Stimulated activated CD8-positive, alpha-beta memory T cell treated with anti-CD3 and anti-CD28 coated beads, Interleukin-7, amount 100 ng/mL, for 24 hours (primary cell): ENCODE results near the gene TPPP2.

Source experiments
- DNase-seq: peaks from one replicate; pipeline ENCODE4 v3.0.0-alpha.2; 2020; ENCODE audit warnings: low read depth

Gene TPPP2

DNA sequence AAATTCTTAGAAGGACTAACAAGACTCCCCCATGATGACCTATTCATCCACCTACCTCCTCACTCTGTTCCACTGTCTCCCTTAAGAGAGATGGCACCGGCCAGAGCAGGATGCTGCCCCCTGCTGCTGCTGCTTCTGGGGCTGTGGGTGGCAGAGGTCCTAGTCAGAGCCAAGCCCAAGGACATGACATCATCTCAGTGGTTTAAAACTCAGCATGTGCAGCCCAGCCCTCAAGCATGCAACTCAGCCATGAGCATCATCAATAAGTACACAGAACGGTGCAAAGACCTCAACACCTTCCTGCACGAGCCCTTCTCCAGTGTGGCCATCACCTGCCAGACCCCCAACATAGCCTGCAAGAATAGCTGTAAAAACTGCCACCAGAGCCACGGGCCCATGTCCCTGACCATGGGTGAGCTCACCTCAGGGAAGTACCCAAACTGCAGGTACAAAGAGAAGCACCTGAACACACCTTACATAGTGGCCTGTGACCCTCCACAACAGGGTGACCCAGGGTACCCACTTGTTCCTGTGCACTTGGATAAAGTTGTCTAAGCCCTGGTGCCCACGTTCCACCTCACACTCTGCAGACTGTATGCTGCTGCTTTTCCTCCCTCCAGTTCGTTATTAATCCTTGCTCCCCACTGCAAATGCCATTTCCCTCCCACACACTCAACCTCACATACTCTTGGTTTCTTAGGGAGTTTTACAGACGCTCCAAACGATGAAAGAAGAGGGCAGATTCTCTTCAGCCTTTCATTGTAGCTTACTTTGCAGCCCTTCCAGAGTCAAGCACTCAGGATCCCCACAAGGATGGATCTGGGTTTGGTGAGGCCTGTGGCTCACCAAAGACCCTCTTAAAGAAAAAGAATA, 28.0 kb downstream of the TPPP2 start, which contains the start of gene RNASE8:
Gene RNASE8, plus strand, starts transcription at position 20 of the 873 bp plus-strand sequence. Its CDS starts 71 bp downstream, at position 91.
- DNase-seq: no peak

DNA sequence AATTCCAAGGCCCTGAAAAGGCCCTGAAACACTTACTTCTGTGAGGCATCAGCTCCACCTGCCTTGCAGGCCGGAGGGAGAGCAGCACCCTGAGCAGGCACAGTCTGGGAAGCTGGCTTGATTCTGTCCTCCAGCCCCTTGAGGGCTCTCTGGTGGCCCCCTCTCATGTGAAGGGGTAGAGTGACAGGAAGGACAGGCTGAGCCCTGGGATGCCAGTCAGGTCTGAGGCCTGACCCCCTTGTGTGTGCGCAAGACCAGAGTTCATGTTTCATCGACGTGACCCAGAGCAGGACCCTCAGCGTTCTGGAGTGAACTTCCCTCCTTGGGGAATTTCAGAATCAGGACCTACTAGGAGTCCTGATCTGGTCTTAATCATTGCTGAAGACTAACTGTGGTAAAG, 28.9 kb downstream of the TPPP2 start:
- no peak for DNase-seq

DNA sequence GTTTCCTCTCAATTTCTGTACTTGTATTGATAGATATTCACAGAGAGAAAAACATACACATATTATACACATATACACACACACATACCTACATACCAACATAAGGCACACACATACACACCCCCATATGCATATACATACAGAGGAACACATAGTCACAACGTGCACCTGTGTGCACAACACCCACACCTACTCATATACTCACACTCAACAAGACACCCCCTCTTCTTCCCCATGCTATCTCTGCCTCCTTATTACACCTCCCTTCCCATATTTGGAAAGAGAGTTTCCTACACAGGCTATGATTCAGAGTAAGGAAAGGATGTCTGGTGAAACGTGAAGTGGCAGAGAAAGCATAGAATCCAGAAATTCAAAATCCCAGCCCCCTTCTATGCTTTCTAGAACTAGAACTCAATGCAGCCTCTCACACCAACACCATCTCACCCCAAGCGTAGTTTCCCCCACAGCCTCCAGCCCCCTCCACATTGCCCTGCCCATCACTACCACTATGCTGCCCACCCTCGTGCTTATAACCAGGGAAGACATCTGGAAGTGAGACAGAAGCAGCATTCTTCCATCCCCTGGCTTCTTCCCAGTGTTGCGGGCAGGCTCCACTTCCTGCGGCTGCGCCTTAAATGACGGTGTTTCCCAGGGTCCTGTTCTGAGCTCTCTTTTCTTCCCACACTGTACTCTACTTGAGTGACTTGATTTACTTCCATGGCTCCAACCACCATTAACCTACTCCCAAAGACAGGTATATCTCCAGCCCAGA, 30.0 kb downstream of the TPPP2 start:
- DNase-seq: no peak

DNA sequence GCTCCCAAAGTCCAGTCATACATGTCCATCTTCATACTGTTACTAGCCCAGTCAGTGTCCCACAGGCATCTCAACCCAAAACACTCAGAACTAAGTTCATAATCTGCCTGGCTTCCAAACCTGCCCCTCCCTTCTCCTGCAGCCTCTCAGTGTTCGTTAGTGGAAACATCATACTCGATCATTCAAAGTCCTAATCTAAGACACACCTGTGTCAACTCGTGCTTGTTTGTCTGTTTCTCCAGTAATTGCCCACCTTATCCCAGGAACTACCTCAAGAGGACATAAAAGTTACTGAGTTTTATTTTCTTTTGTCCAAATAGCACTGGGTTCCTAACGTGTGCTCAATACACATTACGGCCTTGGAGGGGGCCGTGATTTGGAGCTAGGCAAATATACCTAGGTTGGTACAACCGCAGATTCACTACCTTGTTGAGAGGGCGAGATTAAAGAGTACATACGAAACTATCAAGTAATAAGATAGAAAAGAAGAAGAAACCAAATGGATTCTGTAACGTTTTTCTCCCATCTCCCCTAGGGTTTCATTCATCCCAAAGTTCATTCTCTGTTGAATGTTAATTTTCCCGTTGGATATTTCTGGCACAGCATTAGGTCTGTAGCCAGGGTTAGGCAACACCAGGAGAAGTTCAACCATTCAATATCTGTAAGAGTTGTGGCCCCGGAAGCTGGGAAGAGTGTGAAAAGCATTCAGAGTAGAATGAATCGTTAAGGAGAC, 30.8 kb downstream of the TPPP2 start:
- DNase-seq: no peak

DNA sequence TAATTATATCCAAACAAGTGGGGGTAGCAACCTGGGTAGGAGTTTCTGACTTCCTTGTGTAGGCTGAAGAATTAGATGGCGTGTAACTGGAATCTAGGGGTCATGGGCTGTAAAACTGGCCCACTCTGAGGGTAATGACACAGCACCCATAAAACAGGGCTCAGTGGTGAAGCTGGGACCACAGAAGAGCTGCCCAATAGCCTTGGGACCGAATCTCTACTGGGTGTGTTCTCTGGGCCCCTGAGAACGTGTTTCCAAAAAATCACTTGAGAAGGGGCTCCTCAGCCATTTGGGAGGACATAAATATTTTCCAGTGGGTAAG, 31.3 kb downstream of the TPPP2 start:
- DNase-seq: no peak

DNA sequence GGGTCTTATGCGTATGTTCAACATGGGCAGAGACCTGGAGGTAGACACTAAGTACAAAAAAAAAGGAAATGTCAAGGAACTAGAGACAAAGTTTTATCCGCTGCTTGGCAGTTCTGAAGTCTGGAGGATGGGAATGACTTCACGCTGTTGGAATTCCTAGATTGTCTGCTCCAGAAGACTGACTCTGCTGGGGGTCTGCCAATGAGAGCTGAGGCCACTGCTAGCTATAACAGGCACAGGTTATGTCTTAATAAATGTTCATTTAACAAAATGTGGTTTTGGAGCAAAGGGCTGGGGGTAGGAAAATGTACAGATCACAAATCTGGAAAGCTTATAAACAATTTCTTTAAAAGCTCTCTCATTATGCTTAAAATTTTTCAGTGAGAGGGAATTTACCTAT, 33.5 kb downstream of the TPPP2 start:
- DNase-seq: no peak

DNA sequence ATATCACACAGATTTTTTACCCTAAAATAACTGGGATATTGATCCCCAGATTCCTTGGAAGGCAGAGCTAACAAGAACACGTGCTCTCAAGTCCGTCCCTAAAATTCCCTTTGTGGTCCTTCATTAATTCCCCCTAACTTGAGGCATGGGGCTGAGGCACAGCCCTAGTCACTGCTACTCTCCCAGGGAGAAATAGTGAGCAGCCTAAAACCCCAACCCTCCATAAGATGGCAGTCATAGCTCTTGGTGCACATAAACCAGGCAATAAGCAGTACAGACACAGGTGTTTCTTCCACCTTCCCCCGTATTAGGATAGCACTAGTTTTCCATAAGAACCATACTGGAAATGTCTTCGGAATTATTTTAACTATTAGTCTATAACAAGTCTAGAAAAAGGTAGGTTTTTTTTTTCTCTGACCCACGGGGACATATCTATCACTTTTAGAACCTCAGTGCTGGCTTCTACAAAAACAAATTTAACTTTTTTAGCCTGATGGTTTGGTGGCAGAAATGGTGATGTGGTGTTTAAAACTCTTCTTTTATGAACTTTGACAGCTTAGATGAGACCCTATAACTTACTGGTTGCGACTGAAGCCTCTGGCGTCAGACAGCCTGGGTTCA, 37.0 kb downstream of the TPPP2 start:
- DNase-seq: no peak

DNA sequence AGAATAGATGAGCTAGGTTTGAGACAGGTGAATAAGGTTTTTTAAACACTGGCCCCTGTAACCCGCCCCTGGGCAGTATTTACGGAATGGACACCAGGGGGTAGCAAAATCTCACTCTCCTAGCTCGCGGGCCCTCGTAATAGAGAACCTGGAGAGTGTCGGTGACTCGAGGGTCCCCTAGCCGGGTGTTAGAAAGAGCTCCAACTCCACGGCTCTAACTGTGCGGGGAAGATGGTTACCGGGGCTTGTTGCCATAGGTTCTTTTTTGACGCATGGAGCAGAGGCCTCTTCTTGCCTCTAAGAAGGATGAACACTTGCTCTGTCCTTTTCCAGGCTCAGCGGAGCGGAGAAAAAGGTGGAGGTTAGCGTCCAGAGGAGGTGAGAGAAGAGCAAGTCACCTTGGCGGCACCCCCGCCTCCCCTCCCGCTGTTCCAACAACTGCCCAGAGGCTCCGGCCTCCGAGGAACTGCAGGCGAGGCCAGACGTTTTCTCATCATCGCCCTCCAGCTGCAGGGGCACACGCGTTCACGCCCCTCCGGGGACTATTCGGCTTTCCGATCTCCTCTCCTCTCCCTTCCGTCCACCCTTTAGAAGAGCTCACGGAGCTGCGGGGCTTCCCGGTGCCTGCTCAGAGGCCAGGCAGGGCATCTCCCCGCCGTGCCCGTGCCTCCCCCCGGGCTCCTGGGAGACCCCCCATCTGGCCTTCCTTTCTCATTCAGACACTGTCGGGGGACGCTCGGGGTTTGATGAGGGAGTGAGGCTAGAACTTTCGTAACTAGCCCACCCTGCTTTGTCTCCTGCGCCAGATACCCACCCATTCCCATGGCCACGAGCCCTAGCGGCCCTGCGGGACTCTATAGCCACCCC, 38.7 kb downstream of the TPPP2 start:
- DNase-seq: no peak

DNA sequence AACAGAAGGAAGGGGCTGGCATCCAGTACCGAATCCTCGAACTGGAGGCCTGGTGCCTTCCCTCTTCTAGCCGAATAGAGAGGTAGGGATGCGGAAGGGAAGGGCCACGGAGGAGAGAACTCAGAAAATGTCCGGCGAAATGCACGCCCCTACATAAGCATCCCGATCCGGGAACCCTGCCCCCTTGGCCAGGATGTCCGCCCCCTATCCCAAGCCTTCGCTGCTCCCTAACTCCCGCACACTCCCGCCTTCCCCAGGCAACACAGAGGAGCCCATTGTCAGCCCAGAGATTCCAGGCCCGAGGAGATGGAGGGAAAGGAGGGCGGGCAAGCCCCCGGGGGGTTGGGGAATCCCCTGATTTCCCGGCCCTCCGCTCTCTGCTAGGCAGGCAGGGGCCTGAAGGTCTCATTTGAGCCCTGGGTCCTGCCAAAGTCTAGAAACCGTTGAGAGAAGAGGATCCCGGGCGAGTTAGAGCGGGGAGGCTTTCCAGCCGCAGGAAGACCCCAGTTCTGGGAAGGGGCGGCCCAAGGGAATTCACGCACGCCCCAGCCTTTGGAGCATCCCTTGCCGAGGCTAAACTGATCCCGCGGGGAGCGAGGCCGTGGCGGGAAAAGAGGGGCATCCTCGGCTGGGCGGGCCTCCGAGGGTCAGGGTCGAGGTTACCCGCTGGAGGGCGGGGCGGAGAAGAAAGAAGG, 39.5 kb downstream of the TPPP2 start:
- DNase-seq: no peak

DNA sequence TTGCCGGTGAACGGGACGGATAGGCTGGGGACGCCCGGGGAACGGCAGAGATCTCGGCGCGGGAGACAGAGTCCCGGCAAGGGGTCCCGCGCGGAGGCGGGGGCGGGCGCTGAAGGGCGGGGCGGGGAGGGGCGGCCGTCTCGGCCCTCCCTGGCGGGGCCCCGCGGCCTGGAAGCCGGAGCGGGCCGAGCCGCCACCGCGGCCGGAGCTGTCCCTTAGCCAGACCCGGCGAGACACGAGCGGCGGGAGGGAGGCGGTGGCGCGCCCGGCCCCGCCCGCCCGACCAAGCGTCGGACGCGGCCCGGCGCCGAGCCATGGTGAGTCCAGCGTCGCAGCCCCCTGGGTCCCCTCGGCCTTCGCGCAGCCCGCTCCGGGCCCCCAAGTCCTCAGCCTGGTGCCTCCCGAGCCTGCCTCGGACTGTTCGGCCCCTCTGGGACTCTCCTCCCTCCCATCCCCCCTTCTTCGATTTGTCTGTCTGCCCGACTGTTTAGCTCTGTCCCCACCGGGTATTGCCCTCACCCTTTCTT, 40.1 kb downstream of the TPPP2 start, which contains the start of gene ARHGEF40:
Gene ARHGEF40, plus strand, starts transcription at position 222 of the 527 bp plus-strand sequence. Its CDS starts 93 bp downstream, at position 315.
- no peak for DNase-seq

DNA sequence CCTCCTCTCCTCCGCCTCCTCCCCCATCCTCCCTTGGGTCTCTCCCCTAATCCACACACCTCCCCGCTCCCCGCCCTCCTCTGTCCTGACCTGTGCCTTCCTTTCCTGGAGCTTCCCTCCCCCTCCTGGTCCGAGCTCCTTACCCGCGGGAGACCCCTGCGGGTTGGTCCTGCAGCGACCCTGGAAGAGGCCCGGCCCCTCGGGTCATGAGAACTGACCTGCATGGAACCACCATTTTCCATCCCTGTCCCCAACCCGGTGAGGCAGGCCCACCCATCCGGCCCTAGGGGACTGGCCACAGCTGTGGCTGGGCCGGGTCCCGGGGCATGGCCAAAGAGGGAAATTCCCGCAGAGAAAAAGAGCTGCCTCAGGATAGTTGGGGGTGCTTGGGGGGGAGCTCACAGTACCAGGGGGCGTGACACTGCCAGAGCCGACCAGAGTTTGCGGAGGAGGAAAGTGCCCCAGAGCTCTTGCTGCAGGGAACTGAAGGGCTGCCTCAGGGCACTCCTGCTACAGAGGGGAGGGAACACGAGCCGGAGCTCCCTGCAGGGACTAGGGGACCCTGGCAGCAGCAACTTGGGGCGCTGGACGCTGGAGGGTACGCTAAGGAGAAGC, 40.7 kb downstream of the TPPP2 start:
- DNase-seq: no peak

DNA sequence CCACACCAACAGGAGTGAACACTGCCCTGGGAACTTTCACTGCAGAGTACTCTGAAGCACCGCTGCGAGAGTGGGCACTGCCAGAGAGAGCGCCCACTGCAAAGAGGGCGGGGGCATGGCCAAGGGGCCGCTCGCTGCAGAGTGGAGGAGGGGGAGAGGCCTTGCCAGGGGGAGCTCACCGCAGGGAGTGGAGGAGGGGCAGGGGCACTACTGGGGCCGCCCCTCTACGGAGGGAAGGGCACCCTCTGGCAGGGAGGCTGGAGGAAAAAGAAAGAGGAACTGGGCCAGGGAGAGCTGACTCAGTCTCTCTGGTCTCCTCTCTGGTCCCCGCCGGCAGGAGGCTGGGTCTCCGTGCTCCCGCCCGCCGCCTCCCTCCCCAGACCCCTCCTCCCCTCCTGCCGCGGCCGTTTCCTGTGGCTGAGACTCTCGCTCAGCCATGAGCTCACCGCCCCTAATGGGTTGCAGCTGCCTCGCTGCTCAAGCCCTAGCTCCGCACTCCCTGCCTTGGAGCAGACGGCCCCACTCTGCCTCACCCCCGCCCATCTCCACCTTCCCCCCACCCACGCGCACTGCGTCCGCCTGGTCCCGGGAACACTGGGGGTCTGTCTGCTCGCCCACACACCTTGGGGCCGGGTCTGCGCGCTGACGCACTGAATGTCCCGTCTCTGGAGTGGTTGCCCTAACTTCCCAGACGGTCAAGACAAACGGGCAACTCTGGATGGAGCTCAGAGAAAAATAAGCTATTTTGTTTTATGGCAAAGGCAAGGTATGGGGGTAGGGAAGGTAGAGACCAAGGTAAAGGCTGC, 41.4 kb downstream of the TPPP2 start:
- DNase-seq: no peak

DNA sequence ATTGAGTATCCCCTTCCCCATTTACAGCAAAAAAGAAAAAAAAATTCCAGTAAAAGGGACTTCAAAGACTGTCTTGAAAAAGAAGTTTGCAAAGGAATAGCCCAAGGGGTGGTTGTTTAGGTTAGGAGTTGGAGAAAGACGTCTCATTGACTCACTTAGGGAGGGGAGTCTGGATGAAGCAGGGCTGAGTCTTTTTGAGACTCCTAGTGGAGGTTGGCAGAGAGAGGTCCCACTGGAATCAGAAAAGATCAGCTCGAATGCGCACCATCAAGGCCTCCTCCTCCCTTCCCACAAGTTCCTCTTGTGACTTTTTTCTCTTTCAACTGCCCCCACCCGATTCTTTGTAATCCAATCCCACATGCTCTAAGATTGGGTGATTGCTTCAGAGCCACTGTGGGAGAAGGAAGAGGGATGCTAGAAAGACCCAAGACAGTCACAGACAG, 42.0 kb downstream of the TPPP2 start:
- DNase-seq: no peak

DNA sequence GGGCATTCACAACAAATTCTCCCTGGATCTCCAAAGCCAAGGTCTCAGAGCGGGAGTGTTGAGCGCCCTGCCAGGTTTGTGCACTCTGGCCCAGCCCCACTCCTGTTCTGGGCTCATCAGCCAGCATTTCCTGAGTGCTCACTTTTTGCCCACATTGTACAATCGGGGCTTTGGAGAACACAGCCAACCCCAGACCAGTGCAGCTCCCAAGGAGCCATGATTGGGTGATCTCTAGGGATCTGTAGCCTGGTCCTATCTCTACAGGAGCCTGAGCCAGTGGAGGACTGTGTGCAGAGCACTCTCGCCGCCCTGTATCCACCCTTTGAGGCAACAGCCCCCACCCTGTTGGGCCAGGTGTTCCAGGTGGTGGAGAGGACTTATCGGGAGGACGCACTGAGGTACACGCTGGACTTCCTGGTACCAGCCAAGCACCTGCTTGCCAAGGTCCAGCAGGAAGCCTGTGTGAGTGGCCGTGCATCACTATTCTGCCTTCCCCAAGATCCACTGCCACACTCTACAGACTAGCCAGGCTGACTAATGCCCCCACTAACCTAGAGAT, 42.8 kb downstream of the TPPP2 start:
- no peak for DNase-seq

DNA sequence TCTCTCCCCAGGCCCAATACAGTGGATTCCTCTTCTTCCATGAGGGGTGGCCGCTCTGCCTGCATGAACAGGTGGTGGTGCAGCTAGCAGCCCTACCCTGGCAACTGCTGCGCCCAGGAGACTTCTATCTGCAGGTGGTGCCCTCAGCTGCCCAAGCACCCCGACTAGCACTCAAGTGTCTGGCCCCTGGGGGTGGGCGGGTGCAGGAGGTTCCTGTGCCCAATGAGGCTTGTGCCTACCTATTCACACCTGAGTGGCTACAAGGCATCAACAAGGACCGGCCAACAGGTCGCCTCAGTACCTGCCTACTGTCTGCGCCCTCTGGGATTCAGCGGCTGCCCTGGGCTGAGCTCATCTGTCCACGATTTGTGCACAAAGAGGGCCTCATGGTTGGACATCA, 43.9 kb downstream of the TPPP2 start:
- DNase-seq: no peak

DNA sequence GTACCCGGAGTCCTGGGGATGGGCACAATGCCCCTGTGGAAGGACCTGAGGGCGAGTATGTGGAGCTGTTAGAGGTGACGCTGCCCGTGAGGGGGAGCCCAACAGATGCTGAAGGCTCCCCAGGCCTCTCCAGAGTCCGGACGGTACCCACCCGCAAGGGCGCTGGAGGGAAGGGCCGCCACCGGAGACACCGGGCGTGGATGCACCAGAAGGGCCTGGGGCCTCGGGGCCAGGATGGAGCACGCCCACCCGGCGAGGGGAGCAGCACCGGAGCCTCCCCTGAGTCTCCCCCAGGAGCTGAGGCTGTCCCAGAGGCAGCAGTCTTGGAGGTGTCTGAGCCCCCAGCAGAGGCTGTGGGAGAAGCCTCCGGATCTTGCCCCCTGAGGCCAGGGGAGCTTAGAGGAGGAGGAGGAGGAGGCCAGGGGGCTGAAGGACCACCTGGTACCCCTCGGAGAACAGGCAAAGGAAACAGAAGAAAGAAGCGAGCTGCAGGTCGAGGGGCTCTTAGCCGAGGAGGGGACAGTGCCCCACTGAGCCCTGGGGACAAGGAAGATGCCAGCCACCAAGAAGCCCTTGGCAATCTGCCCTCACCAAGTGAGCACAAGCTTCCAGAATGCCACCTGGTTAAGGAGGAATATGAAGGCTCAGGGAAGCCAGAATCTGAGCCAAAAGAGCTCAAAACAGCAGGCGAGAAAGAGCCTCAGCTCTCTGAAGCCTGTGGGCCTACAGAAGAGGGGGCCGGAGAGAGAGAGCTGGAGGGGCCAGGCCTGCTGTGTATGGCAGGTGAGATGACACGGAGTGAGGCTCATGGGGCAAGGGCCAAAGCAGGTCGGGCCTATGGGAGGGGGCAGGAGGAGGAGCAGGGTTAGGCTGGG, 44.6 kb downstream of the TPPP2 start:
- DNase-seq: no peak

DNA sequence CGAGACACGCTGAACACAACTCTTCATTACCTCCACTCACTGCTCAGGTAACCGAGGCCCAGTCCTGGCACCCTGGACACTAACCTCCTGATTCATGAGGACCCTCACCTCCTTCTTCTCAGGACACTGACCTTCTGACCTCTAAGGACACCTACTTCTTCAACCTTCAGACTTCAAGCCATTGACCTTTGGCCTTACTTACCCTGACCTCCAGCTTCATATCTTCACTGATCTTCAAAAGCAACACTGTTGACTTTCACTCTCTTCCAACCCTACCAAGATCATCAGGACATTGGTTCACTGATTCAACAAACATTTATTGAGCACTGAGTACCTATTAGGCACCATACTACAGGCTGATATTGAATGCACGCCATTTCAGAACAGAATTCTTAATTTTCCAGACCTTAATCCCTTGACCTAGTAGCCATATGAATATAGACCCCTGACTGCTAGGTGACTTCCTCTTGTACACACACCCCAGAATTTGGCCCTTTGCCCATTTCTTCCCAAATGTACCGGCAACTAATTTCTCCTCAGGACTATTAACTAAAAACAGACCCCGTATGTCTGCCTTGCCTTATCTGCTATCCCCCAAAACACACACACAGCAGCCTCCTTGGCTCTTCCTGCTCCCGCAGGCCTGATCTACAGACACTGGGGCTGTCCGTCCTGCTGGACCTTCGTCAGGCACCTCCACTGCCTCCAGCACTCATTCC, 45.9 kb downstream of the TPPP2 start:
- no peak for DNase-seq
